Kidney capillary endothelial cell (primary cell): ENCODE data around the gene CSNK1G1.
"Not testable (repeated sequence)": the region's sequence is repeated elsewhere in the genome, so short reads cannot be mapped to it uniquely, and the experiment has no call there.

Experiments
- DNase-seq: peaks from one replicate; pipeline ENCODE4 v3.0.0-alpha.2; 2018; ENCODE audit warnings: low spot score

The CSNK1G1 gene

DNA sequence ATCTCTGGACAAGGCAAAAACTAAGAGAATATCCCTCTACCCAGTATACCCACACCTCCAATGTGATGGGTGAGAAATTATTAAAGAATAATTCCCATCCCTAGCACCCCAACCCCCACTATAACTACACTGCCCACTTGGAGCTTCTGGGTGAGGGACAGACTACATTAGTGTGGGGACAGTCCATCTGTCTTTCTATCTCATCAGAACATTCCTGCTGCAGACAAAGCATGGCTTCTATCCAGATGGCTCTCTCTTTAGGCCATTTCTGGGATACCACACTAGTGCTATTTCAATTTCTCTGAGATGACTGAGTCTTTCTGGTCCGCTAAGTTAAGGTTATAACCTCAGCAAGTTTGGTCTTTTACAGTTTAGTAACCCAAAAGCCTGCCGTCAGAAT lies 6.6 kb downstream of the CSNK1G1 start:
- DNase-seq = no peak

DNA sequence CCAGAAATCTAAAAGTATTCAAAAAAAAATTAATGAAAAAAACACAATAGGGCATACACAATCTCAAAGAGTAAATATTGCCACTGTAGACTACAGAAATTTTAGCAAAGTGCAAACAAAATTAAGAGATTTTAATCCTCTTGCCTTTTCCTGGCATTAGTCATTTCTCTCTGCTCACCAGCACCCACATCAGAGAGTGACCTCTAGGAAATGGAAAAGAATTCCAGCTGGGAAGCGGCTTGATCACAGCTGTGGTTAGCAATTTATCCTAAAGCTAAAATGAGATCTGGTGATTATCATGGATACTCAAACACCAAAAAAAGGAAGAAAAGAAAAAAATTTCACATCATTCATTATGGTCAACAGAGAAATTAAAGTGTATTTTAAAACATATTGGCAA lies 7.5 kb downstream of the CSNK1G1 start:
- no peak for DNase-seq

DNA sequence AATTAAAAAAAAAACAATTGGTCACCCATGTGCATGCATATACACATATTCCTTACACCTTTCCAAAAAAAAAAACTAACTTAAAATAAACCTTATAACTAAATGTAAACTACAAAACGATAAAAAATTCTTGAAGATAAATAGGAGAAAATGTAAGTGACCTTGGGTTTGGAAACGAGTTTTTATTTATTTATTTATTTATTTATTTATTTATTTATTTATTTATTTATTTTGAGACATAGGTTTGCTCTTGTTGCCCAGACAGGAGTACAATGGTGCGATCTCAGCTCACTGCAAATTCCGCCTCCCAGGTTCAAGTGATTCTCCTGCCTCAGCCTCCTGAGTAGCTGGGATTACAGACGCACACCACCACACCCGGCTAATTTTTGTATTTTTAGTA lies 9.7 kb downstream of the CSNK1G1 start:
- not testable (repeated sequence) for DNase-seq

DNA sequence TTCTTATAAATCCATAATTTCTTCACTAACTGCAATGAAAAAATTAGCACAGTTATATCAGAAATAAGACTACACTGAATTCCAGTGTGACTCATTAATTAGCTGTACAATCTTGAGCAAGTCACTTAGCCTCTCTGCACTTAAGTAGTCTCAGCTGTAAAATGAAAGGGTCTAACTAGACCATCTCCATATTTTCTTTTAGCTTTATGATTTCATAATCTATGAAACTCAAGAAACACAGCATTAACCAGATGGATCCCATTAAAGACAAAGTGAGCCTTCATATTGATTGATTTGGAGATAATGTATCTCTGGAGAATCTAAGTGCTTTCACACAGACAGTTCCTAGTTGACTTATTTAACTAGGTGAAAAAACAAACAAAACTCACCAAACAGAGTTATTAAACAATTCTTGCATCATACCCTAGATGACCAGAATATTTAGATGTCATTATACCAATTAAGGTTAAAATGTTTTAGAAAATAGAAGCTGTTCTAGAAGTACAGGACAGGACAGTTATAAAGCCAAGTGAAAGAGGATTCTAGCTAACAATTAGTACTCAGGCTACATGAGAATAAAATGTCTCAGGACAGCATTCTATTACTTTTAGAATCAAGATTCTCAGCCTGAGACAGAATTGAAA lies 11.2 kb downstream of the CSNK1G1 start:
- DNase-seq = no peak

DNA sequence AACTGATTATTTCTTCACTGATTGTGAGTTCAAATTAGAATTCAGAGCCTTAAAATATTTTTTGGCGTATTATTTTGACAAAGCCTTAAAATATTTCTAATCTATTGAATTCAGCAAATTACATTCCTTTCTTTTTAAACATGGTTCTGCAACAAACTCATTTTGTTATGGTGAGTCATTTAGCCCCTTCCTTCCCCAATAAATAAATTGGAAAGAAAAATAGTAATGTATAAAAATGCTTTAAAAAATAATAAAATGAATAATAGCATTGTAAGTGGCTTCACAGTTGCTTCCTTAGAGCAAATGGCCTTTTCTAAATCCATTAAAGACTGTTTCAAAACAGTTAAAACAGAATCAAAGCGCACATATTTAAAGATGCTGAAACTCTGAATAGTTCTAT lies 12.1 kb downstream of the CSNK1G1 start:
- DNase-seq = no peak

DNA sequence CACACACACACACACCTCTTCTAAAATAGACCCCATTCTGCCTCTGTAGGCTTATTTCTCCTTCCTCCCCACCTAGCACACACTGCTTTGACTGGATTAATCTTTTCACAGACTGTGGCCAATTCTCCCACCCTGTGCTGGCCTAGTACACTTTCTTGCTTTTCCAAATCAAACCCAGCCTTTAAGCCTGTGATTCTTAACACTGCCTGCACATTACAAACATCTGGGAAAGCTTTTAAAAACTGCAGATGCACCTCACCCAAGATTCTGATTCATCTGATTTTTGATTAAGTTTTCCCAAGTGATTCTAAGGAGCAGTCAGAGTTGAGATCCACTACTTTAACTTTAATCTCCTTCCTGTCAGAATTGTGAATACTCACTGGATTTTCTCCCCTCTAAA lies 12.8 kb downstream of the CSNK1G1 start:
- no peak for DNase-seq

GRCh38 chr15:64341961-64342360 lies 14.0 kb downstream of the CSNK1G1 start:
- no peak for DNase-seq

DNA sequence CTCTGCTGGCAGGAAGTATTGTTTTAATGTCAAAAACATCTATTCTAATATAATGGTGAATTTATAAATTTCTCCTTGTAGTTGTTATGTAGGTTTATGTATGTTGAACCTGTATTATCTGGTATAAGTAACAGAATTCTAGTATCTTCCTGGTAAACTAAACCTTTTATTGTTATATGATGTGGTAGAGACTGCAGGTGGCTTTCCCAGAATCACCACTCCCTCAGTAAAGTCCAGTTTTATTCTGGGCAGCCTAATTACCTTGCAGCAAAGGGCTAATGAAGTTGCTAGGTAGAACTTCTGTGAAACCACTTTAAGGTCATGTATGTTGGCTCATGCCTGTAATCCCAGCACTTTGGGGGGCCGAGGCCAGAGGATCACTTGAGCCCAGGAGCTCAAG lies 15.6 kb downstream of the CSNK1G1 start:
- no peak for DNase-seq

DNA sequence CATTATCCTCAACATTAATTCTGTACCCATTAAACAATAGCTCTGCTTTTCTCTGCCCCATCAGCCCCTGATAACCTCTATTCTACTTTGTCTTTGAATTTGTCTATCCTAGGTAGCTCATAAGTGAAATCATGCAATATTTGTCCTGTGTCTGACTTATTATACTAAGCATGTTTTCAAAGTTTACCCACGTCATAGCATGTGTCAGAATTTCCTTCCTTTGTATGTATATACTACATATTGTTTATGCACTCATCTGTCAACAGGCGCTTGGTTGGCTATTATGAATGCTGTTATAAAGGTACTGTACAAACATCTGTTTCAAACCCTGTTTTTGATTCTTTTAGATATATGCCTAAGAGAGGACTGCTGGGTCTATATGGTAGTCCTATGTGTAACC lies 18.2 kb downstream of the CSNK1G1 start:
- peak; percentile 57 for DNase-seq

- no peak for DNase-seq
Measured at GRCh38 chr15:64333986-64334929, 21.7 kb downstream of the CSNK1G1 start.

DNA sequence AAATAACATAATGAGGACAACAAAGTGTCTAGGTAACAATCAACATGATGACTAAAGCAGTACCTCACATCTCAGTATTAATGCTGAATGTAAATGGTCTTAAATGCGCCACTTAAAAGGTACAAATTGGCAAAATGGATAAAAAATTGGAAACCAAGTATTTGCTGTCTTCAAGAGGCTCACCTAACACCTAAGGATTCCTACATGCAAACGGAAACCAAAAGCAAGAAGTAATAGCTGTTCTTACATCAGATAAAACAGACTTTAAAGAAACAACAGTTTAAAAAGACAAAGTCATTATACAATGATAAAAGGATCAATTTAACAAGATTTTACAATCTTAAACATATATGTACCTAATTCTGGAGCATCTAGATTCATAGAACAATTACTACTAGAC lies 22.5 kb downstream of the CSNK1G1 start:
- no peak for DNase-seq

DNA sequence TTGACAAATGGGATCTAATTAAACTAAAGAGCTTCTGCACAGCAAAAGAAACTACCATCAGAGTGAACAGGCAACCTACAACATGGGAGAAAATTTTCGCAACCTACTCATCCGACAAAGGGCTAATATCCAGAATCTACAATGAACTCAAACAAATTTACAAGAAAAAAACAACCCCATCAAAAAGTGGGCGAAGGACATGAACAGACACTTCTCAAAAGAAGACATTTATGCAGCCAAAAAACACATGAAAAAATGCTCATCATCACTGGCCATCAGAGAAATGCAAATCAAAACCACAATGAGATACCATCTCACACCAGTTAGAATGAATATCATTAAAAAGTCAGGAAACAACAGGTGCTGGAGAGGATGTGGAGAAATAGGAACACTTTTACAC lies 24.3 kb downstream of the CSNK1G1 start:
- not testable (repeated sequence) for DNase-seq

- DNase-seq = not testable (repeated sequence)
Measured at GRCh38 chr15:64326975-64327374, 29.0 kb downstream of the CSNK1G1 start.

DNA sequence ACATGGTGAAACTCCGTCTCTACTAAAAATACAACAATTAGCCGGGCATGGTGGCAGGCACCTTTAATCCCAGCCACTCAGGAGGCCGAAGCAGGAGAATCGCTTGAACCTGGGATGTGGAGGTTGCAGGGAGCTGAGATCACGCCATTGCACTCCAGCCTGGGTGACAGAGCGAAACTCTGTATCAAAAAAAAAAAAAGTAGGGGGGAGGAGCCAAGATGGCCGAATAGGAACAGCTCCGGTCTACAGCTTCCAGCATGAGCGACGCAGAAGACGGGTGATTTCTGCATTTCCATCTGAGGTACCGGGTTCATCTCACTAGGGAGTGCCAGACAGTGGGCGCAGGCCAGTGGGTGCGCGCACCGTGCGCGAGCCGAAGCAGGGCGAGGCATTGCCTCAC lies 29.5 kb downstream of the CSNK1G1 start:
- DNase-seq = not testable (repeated sequence)

- DNase-seq = no peak
Measured at GRCh38 chr15:64324165-64324877, 31.7 kb downstream of the CSNK1G1 start.

- no peak for DNase-seq
Measured at GRCh38 chr15:64315216-64315615, 40.8 kb downstream of the CSNK1G1 start.

- no peak for DNase-seq
Measured at GRCh38 chr15:64314456-64314855, 41.5 kb downstream of the CSNK1G1 start.

DNA sequence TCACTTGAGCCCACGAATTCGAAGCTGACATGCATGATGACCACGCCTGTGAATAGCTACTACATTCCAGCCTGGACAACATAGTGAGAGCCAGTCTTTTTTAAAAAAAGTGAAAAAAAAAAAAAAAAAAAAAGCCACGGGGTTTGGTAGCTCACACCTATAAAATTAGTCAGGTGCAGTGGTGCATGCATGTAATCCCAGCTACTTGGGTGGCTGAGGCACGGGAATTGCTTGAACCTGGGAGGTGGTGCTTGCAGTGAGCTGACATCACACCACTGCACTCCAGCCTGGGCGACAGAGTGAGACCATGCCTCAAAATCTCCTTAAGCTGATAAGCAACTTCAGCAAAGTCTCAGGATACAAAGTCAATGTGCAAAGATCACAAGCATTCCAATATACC lies 44.4 kb downstream of the CSNK1G1 start:
- DNase-seq = no peak

DNA sequence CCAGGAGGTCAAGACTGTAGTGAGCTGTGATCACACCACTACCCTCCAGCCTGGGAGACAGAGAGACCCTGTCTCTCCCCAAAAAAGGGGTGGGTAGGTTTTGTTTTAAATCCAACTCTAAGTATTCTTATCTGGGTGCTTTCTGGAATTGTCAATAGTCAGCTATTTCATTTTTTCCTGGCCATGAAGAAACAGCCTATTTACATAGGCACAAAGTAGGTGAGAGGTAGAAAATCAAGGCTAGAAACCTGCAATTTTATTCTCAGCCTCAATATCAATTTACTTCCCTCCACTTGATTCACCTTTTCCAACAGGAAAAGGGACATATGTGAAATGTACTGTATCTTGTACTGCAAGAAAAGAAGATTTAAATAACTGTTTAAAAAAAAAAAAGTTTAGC lies 45.9 kb downstream of the CSNK1G1 start:
- no peak for DNase-seq

DNA sequence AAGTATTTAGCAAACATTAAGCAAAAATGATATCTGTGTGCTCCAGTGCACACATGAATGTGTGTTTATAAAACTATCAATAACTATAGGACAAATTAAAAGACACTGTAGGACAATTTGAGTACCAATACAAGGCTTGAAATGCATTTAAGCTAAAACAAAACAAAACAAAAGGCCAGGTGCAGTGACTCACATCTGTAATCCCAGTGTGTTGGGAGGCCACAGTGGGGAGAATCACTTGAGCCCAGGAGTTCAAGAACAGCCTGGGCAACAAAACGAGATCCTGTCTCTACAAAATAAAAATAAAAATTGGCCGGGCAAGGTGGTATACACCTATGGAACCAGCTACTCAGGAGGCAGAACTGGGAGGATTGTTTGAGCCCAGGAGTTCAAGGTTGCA lies 50.7 kb downstream of the CSNK1G1 start:
- DNase-seq = no peak

DNA sequence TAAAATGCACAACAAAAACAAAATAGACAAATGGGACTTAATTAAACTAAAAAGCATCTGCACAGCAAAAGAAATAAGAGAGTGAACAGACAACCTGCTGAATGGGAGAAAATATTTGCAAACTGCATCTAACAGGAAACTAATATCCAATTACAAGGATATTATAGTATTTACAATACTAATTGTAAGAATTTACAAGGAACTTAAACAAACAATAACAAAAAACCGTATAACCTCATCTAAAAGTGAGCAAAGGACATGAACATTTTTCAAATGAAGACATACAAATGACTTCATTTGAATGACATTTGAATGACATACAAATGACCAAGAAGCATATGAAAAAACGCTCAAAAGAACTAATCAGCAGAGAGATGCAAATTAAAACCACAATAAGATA lies 66.4 kb downstream of the CSNK1G1 start:
- no peak for DNase-seq

- DNase-seq = no peak
Measured at GRCh38 chr15:64288999-64289398, 67.0 kb downstream of the CSNK1G1 start.

DNA sequence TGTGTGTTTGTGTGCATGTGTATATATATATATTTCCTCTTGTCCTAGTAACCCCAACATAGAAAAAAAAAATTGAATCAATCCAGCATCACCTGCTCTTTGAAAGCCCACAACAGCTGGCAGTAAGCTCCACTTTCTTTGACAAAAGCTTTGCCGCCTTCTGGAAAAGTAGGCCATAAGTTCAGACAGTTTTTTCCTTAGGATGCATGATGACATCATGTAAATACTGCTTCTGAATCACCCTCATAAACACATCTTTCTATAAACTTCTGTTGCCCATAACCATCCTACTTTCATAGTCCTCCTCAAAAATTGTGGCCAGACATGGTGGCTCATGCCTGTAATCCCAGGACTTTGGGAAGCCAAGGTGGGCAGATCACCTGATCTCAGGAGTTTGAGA lies 67.4 kb downstream of the CSNK1G1 start:
- no peak for DNase-seq
